Parathyroid adenoma (tissue), 2 donors: ENCODE results near the gene ABCF1.
A peak's percentile ranks its signal among the peaks of the same experiment; 100 is the strongest.

Experiments used
- H2AFZ ChIP-seq: fragments of 300-600 bp; sonication (generic); one replicate; pipeline ENCODE4 v1.7.0; 2017; ENCODE audit warnings: antibody characterized with exemption, mild to moderate bottlenecking
- H3K27ac ChIP-seq: fragments of 300-600 bp; sonication (generic); one replicate; pipeline ENCODE4 v1.7.0; 2017
- H3K27me3 ChIP-seq: fragments of 300-600 bp; sonication (generic); one replicate; pipeline ENCODE4 v1.7.0; 2017; ENCODE audit warnings: low read length; ENCODE audit not compliant: control insufficient read depth, insufficient read depth
- H3K36me3 ChIP-seq: fragments of 300-600 bp; sonication (generic); one replicate; pipeline ENCODE4 v1.7.0; 2017; ENCODE audit warnings: low read length; ENCODE audit not compliant: control insufficient read depth, insufficient read depth
- H3K4me1 ChIP-seq: fragments of 300-600 bp; sonication (generic); one replicate; pipeline ENCODE4 v1.7.0; 2017; ENCODE audit warnings: control low read depth
- H3K4me2 ChIP-seq: fragments of 300-600 bp; sonication (generic); one replicate; pipeline ENCODE4 v1.7.0; 2017; ENCODE audit warnings: low read length
- H3K4me3 ChIP-seq: fragments of 300-600 bp; sonication (generic); one replicate; pipeline ENCODE4 v1.7.0; 2017; ENCODE audit warnings: low read depth, low read length
- H3K79me2 ChIP-seq: fragments of 300-600 bp; sonication (generic); one replicate; pipeline ENCODE4 v1.7.0; 2017; ENCODE audit warnings: control low read depth
- H3K9ac ChIP-seq: fragments of 300-600 bp; sonication (generic); one replicate; pipeline ENCODE4 v1.7.0; 2017; ENCODE audit warnings: mild to moderate bottlenecking
- H3K9me3 ChIP-seq: fragments of 300-600 bp; sonication (generic); one replicate; pipeline ENCODE4 v1.7.0; 2017; ENCODE audit warnings: low read length; ENCODE audit not compliant: control insufficient read depth
- CTCF ChIP-seq: fragments of 300-600 bp; sonication (generic); IDR thresholded peaks from one replicate; pipeline ENCODE4 v1.7.0; 2017; ENCODE audit warnings: antibody characterized with exemption, mild to moderate bottlenecking
- donor health status: primary hyperparathyroidism.

Gene ABCF1

GRCh38 chr6:30557683-30557981 is 13.6 kb upstream of the ABCF1 start:
- Histone ChIP-seq H3K27ac (peak overlapping the region; percentile 99), H3K79me2 (no peaks in the 10 kb centered on the region), H3K27me3 (no peaks in the 10 kb centered on the region), H3K4me2 (peak overlapping the region; percentile 100), H3K9ac (peak overlapping the region; percentile 91), H2AFZ (peak overlapping the region; percentile 98), H3K4me1 (peaks cover 8% of the 10 kb centered on the region), H3K9me3 (no peaks in the 10 kb centered on the region), H3K36me3 (no peaks in the 10 kb centered on the region), H3K4me3 (peak overlapping the region; percentile 100)
- TF ChIP-seq CTCF: no peak

DNA sequence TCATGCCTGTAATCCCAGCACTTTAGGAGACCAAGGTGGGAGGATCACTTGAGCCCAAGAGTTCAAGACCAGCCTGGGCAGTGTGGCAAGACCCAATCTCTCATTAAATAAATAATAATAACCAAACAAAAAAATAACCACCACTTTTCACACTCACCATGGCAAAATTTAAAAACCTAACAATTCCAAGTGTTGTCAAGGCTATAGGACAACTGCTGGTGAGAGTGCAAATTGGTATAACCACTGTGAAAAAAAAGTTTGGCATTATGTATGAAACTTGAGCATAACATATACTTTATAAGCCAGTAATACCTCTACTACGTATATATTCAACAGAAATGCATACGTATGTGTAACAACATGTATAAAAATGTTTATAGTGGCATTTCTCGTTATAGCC is 10.3 kb upstream of the ABCF1 start:
- Histone ChIP-seq H3K27ac (no peak overlapping the region), H3K4me3 (no peak overlapping the region), H3K9me3 (no peaks in the 10 kb centered on the region), H2AFZ (no peak overlapping the region), H3K79me2 (peaks cover 2% of the 10 kb centered on the region), H3K27me3 (no peaks in the 10 kb centered on the region), H3K9ac (no peak overlapping the region), H3K36me3 (no peaks in the 10 kb centered on the region), H3K4me2 (no peak overlapping the region), H3K4me1 (peaks cover 13% of the 10 kb centered on the region)
- no peak for TF ChIP-seq CTCF

DNA sequence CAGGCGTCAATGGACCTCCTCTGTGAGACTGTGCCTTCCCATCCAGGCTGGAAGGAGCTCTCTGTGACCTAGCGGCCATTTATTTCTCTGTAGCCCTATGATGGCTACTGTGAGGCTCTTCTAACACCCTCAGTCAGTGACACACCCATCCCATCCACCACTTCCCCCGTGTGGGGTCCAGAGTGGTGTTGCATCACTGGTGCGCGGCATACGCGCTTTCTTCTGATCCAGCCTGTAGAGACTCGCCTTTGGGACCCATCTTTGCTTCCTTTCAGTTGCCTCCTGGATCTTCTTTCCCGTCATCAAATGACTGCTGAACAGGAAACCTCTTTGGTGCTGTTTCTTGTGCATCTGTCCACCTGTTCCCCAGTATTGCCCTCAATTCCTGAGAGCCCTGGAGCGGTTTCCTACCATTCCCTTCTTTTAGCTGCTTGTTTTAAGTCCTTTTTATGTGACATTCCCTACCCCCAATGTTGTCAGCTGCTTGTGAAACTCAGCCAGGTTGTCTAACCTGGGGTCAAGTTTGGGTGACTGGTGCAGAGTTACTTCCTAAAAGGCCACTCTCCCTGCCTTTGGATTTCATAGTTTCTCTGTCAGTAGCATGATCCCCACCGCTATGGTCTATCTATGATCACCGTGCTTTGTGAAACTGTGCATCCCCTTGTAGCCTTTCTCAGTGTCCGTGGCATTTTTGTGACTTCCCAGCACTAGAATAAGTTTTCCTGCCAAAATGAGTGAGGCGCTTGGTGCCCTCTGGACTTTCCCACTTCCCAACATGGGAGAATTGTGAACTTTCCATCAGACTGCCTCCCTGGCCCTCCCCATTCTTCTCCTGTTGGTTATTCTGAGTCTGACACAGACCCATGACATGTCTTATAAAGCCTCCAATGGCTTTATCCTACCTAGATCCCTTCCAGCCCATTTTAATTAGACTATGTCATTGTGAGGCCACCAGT is 8.5 kb upstream of the ABCF1 start:
- Histone ChIP-seq H3K36me3 (no peaks in the 10 kb centered on the region), H3K4me1 (peaks cover 13% of the 10 kb centered on the region), H3K27me3 (no peaks in the 10 kb centered on the region), H3K4me3 (no peak overlapping the region), H3K4me2 (no peak overlapping the region), H3K9me3 (no peaks in the 10 kb centered on the region), H3K79me2 (peaks cover 2% of the 10 kb centered on the region), H2AFZ (no peak overlapping the region), H3K27ac (no peak overlapping the region), H3K9ac (no peak overlapping the region)
- TF ChIP-seq CTCF: no peak

GRCh38 chr6:30564114-30564513 is 7.1 kb upstream of the ABCF1 start:
- no peak for TF ChIP-seq CTCF
- no peak overlapping the region for H3K4me3 ChIP-seq
- peaks cover 5% of the 10 kb centered on the region for H3K4me1 ChIP-seq
- H3K36me3 ChIP-seq: no peaks in the 10 kb centered on the region
- peaks cover 2% of the 10 kb centered on the region for H3K79me2 ChIP-seq
- H3K4me2 ChIP-seq: no peak overlapping the region
- H3K27ac ChIP-seq: no peak overlapping the region
- no peaks in the 10 kb centered on the region for H3K27me3 ChIP-seq
- H2AFZ ChIP-seq: no peak overlapping the region
- no peaks in the 10 kb centered on the region for H3K9me3 ChIP-seq
- H3K9ac ChIP-seq: no peak overlapping the region

GRCh38 chr6:30565772-30566171 is 5.5 kb upstream of the ABCF1 start:
- Histone ChIP-seq H3K27me3 (no peaks in the 10 kb centered on the region), H3K9ac (no peak overlapping the region), H3K36me3 (no peaks in the 10 kb centered on the region), H3K9me3 (no peaks in the 10 kb centered on the region), H2AFZ (no peak overlapping the region), H3K4me1 (peaks cover 5% of the 10 kb centered on the region), H3K4me3 (peak overlapping the region; percentile 19), H3K27ac (peak overlapping the region; percentile 61), H3K79me2 (peaks cover 7% of the 10 kb centered on the region), H3K4me2 (peak overlapping the region; percentile 50)
- no peak for TF ChIP-seq CTCF
